HG03520 (cell line): ENCODE measurements around the gene GABRR3.
A peak's percentile ranks its signal among the peaks of the same experiment; 100 is the strongest.

ENCODE experiments used
- ATAC-seq: cut with Tn5 transposase; IDR thresholded peaks from one replicate; pipeline ENCODE4 v1.9.1; 2021; ENCODE audit warnings: mild to moderate bottlenecking, moderate library complexity; ENCODE audit not compliant: unreplicated experiment

Gene GABRR3

DNA sequence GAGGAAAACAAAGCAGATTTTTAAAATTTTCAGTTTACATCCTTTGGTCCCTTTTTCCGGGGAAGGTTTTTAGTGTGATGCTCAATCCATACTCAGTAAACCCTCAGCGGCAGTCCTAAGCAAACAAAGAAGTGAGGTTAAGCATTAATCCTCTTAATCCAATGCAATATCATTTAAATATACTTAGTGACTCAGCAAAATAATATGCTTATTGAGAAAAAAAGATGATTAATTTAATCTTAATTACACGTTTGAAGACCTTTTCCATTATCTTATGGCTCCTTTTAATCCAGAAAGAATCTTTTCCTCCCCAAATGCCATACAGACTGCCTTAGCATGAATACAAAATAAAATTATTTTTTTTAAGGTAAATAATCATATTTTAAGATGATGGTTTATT, at the start of gene GABRR3:
Gene GABRR3 (minus strand): TSS at position 108 of the 400 bp plus-strand sequence. CDS start 328 bp downstream, outside the sequence.
- no peak for ATAC-seq

DNA sequence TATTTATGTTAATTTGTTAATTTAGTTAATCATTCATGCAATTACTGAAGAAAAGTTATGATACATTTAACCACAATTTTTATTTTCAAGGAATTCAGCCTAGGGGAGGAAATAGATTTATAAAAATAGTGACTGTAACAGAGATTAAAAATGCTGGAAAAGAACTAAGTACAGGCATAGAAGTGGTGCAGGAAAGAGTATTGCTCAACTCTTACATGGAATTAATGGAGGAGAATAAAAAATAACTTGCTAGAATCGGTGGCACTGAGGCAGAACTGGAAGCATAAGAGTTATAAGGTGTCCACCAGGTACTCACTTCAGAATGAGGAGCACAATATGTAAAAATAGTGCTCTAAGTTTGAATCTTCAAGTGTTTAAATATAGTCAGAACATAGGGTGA, 38.4 kb upstream of the GABRR3 start:
- no peak for ATAC-seq

DNA sequence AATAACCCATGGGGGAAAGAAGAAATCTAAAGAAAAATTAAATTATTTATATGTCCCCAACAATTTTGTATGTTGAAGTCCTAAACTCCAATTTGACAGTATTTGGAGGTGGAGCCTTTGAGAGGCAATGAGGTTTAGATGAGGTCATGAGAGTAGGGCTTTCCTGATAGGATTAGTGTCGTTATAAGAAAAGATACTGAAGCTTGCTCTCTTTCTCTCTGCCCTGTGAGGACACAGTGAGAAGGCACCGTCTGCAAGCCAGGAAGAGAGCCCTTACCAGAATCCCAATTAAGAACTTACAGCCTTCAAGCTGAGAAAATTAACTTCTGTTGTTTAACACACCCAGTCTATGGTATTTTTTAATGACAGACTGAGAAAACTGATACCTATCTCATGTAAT, 35.7 kb upstream of the GABRR3 start:
- no peak for ATAC-seq

DNA sequence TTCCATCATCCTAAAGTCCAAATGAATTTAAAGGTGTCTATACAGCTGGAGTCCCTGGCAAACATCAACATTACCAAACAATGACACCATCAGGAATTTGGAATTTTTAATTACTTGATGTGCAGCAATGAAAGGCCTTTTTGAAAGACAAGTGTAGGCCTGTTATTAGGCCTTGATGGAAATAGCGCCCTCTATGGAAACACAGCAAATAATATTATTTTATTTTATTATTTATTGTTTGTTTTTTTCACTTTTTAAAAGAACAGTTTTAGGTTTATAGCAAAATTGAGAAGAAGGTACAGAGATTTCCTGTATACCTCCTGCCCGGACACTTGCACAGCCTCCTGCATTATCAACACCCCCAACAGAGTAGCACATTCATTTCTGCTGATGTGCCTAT, 33.7 kb upstream of the GABRR3 start:
- ATAC-seq: no peak

DNA sequence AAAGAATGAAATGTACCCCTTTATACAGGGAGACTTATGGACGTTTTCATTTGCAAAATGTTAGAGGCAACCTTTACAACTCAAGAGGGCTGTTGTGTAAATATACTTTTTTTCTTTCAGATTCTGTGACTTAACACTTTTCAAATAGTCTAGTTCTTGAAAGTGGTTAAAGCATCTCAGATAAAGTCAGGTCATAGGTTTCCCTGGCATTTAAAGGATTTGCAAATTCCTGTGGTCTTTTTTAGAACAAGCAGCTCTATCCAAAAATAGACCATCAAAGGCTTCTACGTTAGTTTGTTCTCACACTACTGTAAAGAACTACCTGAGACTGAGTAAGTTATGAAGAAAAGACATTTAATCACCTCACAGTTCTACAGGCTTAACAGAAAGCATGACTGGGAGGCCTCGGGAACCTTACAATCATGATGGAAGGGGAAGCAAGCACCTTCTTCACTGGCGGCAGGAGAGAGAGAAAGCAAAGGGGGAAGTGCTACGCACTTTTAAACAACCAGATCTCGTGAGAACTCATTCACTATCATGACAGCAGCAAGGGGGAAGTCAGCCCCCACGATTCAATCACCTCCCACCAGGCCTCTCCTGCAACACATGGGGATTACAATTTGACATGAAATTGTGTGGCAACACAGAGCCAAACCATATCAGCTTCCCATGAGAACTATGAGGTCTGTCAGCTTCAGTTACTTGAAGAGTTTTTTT, 23.3 kb upstream of the GABRR3 start:
- no peak for ATAC-seq

DNA sequence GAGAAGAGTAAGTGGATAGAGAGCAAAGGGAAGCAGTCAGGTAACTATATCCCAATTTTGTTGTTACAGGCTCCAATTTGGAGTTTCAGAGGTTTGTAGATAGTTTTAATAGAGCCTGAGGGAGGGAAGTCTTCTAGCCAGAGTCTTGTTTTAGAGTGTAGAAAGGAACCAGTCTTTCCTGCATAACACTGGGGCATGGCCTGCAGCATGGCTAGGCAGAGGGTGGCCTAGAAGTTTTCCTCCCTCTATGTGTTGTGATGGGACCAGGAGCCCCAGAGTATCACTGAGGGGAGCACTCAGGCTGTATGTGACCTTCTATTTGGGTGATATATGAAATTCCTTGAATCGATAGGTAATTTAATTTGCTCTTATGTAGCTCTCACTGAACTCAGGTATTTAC, 22.5 kb upstream of the GABRR3 start:
- ATAC-seq: no peak

DNA sequence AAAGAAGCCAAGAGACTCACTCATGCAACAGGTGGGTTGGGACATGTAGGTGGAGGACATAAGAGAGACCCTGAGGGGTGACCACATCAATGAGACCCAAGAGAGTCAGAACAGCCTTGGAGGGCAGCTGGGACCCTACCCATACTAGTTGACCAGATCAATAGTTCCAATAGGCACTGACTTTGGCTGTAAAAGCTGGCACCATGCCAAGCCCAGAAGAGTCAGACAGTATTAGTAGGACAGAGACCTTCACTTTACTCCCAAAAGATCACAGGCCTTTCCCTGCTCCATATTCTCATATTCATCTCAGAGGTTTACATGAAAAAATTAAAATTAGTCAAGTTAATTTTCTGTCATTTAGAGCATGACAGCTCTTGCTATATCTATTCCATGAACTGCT, 20.9 kb upstream of the GABRR3 start:
- no peak for ATAC-seq

DNA sequence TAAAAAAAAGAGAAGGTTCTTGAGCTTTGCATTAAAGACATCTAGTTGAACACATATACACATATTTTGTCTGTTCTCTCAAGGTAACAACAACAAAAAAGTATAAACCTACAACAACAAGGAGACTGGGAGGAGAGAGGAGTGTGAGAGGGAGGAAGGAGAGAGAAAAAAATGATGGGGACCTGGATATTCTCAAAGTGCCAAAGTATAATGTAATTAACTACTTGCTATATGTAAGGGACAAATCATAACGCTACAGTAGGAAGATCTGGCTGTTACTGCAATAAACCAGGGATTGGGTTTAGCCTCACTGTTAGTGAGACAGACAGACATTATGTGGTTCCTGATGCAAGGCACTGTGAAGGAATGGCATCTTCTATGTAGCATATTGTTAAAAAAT, 14.2 kb upstream of the GABRR3 start:
- ATAC-seq: no peak

DNA sequence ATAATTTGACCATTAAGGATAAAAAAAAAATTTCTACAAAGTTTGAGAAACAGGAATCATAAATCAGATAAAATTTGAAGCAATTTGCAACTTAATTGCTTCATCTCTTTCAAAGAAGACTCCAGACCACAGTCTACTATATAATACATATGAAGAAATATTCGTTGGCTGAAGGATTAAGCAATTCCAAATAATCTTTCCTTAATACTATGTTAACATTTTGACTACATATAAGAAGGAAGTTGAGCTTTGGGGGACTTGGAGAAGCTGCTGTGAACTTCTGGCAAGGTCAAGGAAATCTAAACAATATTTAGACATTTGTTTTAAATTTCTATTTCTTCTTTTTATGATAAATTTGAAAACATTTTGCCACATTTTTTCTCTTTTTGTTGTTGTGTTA, 13.5 kb upstream of the GABRR3 start:
- no peak for ATAC-seq

DNA sequence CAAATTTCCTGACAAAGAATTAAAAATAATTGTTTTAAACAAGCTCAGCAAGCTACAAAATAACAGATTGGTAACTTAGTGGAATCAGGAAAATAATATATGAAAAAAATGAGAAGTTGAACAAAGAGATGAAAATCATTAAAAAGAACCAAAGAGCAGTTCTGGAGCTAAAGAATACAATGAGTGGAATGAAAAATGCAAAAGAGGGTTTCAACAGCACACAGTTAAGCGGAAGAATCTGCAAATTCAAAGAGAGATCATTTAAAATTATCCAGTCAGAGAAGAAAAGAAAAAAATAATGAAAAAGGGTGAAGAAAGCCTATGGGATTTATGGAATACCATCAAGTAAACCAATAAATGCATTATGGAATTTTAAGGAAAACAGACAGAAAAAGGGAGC, 6.2 kb upstream of the GABRR3 start:
- ATAC-seq: no peak

DNA sequence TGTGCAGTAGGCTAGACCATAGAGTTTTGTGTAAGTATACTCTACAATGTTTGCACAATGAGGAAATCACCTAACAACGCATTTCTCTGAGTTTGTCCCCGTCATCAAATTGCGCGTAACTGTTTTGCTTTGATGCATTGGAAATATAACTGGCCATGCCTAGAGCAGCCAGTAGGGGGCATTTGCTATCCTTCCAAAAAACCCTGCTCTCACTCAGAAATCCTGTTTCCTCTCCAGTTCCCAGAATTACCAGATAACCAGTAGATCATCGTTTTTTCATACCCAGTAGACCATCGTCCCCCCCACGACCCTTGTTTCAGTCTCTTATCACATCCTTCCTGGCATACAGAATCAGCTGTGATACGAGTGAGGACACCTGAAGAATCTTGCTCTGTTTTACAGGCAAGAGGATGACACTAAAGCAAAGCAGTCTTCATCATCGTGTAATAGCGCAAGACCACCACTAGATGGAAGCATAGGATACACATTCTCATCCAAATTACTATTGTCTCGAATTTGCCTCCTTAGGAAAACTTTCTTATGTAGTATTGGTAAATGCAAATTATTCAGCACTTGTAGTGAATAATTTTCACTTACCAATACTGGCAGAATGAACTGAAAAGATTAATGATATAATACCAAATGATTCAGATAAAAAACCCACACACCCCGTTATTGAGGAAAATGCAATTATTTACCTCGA, 4.4 kb upstream of the GABRR3 start:
- ATAC-seq: peak; percentile 93

DNA sequence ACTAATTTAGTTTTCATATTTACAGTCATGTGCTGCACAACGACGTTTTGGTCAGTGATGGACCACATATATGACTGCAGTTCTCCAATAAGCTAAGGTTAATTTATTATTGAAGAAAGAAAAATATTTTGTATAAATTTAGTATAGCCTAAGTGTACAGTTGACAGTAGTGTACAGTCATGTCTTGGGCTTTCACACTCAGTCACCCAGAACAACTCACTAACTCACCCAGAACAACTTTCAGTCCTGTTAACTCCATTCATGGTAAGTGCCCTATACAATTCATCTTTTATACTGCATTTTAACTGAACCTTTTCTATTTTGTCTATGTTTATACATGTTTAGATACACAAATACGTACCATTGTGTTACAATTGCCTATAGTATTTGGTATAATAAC, 3.8 kb upstream of the GABRR3 start:
- ATAC-seq: no peak

DNA sequence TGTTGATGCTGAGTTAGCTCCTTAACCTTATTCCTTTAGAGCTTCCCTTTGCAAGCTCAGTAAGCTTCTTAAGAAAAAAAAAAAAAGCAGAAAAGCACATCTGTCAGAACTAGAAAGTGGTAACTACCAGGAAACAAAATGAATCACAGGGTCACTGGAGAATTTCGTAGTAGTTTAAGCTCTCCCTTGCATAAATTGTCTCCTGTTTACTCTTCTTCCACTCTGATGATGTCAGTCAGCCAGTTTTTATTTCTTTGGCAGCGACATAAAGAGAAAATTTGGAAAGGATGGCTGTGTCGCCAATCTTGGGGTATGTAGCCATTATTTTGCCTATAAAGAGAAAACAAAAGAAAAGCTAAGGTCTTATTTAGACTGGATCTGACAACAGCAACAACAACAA, 3.2 kb upstream of the GABRR3 start:
- ATAC-seq: no peak

DNA sequence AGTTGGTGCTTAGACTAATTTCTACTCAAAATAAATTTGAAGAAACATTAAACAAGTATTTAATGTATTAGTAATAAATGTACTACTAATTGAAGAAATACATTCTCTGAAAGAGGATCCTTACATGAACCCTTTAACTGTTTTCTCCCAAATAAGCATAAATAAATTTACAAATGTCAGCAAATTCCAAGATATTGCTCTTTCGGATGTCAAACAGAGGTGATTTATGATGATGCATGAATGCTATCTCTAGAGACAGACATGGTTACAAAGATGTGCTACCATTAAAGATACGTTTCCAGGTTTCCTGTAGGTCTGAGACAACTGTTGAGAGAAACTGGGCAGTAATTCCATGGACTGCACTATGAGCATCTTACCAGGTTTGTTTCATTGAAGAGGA, 629 bp downstream of the GABRR3 start:
- no peak for ATAC-seq

DNA sequence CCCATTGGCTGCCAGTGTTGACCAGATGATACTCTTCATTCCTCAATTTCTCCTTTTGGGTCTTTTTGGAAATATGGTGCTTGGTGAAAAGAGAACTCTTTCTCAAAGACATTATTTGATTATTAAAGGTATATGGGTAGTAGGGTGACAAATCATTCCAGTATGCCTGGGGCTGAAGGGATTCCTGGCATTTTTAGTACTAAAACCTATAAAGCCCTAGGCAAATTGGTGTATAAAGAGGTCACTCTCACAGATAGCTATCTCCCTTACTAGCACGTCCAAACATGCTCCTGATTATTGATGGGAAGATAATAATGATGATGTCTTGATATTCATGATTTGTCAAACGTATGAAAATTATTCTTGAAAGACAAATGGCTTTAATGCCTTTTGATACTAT, 1.1 kb downstream of the GABRR3 start:
- no peak for ATAC-seq

DNA sequence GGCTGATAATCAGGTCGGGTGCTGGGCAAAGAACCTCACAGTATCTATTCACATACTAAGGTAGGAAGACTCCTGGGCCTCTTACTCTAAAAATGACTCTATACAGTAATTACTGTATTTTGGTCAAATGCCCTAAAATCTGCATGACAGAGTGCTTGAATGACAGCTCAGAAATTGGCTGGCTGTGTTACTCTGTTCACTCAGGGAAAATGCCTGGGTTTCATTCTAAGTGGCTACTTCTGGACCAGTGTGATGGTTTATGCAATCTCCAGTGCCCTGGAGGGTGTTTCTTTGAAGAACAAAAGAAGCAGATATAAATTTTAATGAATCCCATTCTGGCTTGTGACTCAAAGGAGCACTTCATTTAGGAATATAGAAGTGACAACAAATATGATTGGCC, 2.2 kb downstream of the GABRR3 start:
- ATAC-seq: no peak

DNA sequence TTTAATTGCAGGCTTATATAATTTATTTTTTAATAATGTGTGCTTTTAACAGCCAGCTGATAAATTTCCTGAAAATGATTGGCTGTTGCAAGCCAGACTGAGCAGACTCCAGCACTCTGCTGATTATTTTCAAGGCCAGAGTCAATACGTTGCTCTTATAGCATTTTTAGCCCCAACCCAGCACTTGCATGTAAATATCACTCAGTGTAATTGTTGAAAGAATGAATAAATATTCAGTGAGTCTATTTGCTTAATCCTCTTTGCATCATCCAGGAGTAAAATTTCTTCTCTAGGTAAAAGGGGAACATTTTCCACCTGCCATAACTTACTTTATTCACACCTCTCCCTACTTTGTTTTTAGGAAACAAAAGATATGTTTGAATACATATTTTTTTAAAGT, 2.9 kb downstream of the GABRR3 start:
- ATAC-seq: no peak

DNA sequence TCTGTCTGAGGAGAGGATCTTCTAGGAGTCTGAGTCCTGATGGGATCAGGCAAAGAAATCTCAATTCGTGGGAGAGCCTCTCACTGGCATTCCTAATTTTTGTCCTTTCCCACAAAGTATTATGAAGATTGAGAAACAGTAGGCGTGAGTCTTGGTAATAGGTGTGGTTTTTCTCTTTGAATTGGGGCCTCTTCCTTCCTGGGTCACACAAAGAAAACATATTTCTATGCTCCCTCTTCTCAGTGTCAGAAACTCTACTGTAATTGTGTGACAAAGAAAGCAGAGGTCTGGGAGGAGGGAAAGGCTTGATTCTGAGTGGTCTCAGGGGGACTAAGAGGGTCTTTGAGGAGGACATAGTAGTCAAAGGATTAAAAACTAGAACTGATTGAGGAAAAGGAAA, 6.0 kb downstream of the GABRR3 start:
- ATAC-seq: no peak

DNA sequence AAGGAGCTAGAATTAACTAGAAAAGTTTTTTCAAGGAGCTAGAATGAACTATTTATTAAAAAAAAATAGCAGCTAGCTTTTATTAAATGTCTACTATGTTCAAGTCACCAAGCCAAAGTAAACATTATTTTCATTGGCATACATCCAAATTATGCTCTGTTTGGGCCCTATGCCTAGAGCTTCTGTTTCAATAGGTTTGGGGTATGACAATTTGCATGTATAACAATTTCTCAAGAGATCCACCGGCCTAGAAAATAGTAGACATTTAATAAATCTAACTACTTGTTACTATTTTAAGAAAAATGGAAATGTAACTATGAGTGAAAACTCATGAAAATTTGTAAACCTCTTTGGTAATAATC, 8.0 kb downstream of the GABRR3 start:
- no peak for ATAC-seq

DNA sequence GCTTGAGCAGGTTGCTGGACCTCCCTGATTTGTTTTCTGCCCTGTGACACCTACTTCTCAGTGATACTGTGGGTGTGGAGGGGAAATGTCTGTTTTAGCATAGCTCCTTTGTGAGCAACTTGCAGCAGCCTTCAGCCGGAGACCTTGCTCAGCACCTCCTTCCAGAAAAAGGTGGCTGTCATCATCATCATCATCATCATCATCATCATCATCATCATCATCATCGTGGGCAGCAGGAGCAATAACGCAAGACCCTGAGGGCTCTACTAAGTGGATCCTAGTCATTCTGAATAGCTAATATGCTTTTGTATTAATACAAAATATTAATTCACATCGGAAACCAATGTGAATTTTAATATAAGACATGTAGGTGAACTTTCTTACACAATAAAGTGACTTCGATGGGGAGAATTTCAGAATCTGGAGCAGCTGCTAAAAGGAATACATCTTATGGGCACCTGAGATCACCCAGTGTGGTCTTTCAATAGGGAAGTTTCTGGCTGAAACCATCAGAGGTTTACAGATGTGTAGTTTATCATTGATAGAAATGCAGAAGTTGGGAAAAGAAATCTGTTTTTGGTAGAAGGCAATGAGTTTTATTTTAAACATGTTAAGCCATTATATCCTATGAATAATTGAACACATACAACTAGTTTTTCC, 8.6 kb downstream of the GABRR3 start:
- no peak for ATAC-seq

DNA sequence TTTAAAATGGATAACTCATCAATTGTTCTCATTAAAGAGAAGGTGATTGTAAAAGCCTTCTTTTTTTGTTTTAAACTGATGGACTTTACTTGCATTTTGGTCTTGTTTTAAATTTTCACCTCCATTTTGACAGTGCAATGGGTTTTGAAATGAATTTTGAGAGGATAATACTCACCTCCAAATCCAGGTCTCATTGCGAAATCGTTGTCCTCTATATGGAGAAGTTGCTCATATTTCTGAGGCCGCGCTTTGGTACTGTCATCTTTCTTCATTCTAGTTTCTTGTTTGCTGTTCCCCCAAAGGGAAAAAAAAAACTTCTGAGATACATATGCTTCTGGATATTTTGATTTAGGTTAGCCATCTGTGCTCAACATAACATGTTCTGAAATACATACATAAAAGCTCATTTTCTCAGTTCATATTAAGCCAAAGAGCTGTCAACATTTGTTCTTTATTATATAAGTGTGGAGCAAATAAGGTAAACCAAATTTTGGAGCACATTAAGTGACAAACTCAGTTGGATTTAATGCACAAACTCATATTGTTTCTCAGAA, 9.6 kb downstream of the GABRR3 start:
- no peak for ATAC-seq
